Cortex of kidney (tissue), 1 donor: ENCODE results near the gene DDC.
"Not testable (repeated sequence)": the region's sequence is repeated elsewhere in the genome, so short reads cannot be mapped to it uniquely, and the experiment has no call there.

Experiments
- DNase-seq: peaks from one replicate; lab custom pipeline; 2025; lab: John Stamatoyannopoulos, UW

Gene DDC

DNA sequence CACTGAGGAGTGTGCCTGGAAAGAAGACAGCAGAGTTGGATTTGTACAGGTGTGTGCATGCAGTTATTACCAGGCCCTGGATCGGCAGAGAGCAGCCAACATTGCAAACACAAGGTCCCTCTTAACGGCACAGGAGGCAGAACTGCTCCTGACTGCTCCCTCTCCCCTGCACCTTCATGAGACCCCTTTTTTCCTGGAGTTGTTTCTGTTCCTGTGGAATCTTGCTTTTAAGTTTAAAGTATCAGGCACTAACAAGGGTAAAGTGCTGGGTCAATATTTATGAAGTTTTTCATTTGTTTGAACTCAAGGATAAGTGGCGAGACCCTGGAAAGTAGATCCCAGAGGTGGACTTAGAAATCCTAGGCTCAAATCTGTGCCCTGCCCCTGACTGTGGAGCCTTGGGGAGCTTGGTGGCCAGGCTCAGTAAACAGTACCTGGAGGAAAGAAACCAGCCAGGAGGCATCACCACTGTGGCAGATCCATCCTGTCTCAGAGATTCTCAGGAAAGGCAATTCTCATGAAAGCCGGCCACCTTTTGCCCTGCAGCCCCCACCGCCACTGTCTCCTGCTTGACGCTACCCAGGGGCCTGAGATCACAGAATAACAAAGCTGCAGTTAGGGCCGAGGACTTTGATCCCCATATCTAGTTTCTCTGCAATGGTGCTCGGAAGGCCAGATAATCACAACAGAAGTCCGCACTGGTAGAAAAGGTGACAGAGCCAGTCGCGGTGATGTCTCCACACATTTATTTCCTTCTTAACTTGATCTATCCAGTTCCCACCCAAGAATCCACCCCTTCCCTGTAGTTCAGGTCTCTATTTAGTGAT is 36.7 kb downstream of the DDC start:
- no peak for DNase-seq

DNA sequence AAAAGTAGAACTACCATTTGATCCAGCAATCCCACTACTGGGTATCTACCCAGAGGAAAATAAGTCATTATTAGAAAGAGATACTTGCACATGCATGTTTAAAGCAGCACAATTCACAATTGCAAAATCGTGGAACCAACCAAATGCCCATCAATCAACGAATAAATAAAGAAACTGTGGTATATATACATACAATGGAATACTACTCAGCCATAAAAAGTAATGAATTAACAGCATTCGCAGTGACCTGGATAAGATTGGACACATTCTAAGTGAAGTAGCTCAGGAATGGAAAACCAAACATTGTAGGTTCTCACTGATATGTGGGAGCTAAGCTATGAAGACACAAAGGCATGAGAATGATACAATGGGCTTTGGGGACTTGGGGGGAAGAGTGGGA is 45.9 kb downstream of the DDC start:
- DNase-seq: not testable (repeated sequence)

DNA sequence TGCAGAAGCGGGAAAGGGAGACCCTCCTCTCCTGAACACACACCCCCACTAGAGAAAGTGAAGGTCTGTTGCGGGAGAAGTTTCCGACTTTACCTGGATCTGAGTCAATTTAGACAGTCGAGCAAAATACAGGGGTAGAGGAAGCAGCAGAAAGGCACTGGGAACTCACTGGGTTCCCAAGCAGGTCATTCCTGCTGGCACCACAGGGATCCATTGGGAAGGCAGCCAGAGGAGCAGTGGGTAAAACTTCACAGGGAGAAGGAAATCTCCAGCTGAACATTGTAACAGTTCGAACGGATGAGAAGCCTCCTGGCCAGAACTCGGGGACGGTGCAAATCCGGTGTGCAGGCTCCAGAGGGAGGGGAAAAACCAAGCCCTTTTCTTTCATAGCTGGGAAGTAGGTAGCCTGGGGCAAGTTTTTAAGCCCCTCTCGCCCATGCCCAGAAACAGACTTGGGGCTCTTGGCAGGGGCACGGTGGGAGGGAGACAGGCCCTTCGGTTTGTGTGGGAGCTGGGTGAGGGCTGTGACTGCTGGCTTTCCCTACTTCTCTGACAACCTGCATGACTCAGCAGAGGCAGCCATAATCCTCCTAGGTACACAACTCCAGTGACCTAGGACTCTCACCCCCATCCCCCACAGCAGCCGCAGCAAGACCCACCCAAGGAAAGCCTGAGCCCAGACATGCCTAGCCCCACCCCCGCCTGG is 51.9 kb downstream of the DDC start:
- no peak for DNase-seq

DNA sequence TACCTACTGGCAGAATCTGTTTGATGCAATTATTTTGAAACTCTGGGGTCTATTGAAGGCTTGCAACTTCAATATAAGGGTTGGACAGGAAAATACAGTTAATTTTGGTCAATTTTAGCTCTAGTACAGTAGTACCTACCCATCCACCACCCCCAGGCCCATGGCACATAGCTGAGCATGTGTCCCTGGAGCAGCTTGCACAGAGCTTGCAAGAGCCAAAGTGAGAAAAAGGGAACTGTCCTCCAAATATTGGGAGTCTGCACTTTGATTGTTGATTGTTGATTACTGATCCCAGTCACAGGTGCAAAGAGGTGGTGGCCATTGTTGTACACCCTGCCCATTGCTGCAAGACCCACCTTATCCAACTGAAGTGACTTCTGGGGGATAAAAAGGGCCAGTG is 52.8 kb downstream of the DDC start:
- DNase-seq: no peak

DNA sequence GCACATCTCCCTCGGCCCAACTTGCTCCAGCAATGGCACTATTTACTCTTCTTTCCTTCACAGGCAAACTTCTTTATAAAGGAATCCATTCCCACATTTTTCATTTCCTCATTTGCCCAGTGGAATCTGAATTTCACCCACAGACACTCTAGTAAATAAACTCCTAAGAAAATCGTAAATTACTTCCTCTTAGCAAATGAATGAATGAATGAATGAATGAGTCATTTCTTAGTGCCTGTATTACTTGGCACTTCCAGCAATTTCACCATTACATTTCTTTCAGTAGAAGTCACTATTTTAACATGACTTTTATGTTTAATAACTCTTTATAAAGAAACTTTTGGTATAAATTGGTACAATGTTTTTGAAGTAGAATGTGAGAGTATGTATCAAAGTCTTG is 55.7 kb downstream of the DDC start:
- DNase-seq: no peak

DNA sequence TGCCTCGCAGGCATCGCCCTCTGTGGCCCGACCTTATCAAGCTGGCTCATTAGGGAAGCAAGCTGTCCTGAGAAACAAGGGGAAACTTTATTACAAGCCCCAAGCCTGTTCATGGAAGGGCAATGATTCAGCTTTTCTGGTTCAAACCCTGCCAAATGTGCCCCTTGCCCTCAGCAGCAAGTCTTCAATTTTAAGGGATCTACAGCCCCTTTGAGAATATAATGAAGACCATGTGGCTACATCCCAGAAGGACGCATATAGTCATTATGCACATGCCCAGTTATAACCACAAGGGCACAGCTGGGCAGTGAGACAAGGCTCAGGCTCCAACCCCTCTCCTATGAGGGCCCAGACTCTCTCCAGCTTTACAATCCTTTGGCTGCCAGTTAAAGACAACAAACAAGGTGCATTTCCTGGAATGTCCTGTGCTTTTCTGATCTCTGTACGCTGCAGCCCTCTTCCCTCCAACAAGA is 56.7 kb downstream of the DDC start:
- no peak for DNase-seq

DNA sequence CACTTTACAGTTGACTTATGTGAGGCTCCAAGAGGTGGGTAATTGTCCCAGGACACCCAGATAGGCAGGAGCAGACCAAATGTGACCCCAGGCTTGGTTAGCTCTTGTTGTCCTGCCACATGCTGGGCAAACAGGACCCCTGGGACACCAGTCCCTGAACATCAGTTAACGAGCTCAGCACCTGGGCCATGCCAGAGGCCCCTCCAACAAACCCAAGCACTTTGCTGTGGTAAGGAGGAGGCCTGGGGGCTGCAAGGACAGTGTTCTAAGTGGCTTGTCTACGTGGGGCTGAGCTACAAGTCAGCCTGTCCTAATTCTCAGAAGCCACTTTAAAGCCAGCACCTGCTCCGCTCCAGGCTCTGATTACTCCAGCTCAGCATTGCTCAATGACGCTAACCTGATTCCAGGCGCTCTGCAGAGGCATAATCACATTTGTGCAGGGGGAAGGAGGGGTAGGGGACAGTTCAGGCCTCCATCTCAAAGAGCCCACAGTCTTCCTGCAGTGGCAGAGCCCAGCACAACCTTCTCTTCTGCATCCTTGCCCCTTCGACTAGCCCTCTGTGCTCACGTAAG is 57.2 kb downstream of the DDC start:
- no peak for DNase-seq

DNA sequence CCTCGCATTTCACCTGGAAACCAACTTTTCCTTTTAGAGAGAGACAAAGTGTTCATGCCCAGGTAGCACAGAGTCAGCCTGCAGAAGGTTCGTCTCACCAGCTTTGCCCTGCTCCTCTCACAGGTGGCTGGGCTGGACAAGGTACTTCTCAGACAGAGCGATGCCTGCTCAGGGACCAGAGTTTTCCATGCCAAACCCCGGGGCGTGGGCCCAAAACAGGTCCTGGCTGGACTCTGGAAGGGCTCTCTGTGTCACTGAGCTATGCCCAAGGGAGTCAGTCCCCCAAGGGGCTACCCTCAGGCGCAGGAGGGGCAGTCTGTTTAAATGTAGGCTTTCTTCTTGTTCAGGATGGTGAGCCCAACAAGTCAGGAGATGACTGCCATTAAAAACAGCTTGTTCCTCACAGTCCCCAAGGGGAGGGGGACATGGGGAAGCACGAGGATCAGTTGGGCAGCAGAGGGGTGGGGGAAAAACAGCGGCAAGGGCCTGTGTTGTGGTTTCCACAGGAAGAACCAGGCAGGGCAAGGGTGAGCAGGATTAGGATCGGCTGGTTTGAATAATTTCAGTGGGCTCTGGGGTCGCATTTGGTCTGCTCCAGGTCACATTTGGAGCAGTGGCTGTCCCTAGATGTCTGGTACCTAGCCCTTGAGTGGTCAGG is 59.5 kb downstream of the DDC start:
- DNase-seq: no peak

DNA sequence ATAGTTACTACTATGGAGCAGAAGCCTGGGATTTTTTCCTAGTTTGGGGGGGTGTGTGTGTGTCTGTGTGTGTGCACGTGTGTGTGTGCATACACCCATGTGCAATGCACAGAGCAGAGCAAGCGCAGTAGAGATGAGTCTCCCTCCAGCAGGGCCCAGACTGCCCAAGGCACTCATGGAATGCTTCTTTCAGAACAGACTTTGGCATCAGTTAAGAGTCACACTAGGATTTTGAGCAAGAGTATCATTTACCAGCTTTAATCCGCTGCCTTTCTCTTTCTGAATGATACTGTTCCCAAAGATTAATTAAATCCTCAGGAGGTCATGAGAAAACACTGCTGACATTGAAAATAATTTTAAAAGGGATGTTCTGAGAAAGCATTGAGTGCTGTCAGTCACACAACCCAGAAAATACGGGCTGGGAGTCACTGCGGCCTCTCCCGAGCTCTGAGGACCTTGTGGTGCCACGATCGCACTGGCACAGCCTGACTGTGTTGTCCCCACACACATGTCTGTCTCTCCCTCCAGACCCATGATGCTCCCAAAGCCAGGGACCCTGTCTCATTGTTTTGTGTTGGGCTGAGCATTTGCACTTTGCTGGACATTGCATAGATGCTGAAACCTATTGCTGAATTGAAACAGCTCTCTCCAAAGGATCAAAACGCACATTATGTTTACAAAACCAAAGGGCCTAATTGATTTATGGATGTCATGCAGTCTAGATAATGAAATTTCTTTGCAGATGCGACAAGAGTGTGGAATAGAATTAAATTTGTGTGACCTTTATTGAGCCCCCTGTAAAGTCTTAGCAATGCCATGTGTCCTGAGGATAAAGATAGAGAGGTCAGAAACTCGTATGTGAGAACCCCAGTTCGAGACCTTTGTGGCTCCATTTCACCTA is 60.3 kb downstream of the DDC start:
- DNase-seq: no peak

DNA sequence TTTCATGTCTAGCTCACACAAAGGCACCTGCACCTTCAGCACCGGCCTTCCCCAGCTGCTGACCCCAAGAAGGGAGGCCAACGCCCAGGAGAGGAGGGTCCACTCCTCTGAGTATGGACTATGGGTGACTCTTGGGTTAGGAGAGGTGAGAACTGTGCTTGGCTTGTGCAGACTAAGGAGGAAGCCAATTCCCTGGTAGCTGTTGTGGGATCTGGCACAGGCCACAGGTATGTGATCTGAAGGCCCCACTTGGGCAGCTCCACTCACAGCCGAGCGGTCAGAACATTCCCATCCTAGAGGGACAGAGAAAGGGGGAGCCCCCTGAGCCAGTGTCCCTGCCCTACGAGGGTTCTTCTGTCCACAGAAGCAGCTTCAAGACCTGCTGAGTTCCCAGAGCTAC is 62.3 kb downstream of the DDC start:
- DNase-seq: no peak

DNA sequence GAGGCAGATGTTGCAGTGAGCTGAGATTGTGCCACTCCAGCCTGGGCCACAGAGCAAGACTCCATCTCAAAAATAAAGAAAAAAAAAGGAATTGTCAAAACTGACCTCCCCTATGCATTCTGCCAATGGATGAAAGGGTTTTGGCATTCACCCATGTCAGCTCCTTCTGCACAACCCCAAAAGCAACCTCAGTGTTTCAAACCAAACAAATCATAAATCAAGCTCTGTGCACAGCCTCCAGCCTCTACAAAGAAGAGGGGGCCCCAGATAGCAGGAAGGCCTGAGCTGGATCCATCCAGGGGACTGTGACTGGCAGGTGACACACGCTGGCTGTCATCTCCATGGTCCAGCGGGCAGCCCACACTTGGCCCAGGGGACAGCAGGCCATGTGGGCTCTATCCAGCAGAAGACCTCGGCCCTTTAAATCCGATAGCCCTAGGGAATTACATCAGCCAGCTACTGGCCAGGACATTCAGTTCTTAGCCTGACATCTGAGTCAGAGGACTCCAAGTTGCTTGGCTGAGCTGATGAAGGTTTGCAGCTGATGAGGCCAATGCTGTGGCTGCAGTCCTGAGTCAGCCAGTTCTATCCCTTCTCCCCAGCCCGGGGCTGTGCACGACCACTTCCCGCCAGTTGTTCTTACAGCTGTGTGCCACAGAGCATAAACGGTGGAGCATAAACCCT is 63.1 kb downstream of the DDC start:
- DNase-seq: no peak

DNA sequence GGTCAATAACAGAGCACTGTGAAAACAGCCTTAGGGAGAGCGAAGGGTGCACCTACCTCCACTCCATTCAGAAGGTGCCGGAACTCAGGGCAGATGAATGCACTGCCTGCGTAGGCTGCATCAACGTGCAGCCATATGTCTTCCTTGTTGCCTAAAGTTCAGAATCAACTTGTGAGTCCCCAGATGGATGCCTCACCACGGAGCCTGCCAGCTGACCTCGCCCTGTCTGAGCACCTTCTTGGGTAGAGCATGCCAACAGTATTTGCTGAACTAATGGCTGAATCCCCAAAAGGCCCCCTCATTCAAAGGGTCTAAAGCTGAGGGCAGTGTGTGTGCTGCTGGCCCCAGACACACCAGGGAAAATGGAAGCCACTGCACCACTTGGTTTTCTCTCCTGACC is 66.1 kb downstream of the DDC start:
- DNase-seq: no peak

DNA sequence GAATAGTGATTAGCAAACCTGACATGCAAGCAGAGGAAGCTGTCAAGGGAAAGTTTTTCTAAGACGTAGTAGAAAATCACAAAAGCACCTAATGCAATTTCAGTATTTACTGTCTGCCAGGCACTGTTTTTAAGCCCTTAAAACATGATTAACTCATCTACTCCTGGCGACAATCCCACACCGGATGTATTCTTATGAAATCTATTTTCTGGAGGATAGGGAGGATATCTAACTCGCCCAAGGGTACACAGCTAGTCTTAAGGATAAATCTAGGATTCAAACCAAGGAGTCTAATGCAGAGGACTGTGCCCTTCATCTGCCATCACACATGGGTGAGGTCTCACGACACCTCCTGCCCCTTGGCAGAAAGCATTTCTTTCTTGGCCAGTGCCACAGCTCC is 67.2 kb downstream of the DDC start:
- no peak for DNase-seq

DNA sequence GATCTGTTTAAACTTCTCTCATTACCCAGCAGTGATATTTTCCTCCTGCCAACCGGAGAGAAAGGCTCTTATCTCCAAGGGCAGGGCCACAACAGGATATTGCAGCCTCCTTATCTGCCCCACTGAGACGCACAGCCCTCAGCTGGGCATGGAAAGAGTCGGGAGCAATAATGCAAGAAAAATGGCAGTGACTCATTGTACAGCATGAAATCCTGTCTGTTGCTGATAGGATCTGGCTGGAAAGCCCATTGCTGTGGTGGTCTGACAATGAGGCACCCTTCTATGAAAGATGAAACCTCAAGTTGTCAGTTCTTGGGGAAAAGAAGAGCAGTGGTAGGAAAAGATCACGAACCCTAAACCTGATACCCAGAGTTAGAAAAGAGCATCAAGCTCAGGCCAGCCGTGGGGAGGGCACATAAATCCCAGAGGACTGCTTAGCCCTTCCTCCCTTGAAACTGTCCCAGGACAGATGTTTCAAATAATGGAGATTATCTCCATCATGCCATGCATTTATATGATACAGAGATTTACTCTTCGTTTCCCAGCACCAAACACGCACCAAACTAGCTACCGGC is 68.0 kb downstream of the DDC start:
- DNase-seq: no peak

DNA sequence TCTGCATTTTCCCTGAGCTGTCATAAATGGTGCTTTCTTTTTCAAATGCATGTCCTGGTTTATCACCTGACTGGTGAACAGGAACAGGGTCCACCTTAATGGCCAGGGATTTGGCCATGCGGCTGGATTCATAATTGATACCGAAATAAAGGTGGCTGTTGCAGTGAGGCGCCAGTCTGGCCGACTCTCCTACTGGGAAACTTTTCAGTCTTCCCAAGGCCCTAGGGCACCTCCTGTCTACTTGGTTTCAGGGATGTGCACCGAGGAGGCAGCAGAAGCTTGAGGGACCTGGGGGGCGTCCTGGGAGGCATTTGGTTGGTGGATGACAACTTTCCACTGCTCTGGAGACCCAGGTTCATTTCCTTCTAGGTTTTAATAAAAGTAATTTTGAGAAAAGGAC is 68.6 kb downstream of the DDC start:
- no peak for DNase-seq

DNA sequence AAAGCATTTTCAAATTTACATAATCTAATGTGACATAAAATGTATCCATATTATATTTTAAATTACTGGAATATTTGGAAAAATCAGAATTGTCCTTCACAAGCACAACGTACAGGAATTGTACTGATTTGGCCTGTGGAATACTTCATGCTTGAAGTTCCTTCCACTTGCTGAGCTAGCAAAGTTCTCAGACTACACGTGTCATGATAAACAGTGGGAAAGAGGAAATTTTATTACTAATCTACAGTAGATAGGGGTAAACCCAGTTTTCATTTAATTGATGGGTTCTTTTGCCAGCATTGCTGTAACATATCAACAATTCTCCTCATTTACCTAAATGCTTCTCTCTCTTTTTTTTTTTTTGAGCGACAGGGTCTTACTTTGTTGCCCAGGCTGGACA is 69.5 kb downstream of the DDC start:
- no peak for DNase-seq

DNA sequence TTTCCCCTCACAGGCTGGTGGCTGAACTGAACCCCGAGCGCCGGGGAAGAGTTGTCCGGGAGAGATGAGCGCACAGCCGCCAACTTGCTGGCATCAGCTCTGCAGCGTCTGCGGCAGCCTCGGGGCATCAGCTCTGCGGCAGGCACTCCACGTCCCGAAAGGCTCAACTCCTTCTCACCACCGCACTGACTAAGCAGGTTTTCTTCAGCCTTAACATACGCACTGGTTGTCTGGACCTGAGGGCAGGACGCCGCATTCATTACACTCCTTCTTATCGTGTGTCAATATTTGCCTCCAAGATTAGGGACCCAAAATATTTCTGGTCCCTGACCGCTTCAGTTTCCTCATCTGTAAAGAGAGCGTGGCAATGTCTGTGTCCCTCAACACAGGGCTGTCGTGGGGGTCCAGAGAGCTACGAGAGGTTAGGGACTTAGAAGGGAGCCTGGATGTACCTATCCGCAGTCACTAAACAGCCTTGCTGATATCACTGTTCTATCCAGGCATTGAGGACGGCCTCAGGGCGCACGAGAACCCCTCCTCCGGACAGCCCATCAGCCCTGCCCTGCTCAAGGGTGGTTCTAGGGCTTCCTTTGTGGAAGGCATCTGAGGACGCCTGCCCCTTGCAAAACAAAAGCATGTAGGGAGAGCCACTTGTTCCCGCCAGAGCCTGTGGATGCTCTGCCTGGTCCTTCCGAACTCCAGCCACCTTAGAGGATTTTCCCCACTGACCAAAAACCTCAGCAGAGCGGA is 72.3 kb downstream of the DDC start:
- no peak for DNase-seq

DNA sequence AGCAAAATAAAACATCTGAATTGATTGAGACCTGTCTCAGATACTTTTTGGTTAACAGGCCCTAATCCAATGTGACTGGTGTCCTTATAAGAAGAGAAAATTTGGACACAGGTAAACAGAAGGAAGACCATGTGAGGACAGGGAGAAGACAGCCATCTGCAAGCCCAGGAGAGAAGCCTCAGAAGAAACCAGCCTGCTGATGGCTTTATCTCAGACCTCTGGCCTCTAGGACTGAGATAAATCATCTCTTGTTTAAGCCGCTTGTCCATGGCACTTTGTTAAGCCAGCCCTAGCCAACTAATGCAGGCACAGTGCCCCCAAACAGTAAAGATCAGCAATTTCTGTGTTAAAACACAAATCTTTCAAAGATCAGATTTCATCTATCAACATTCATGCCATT is 73.3 kb downstream of the DDC start:
- no peak for DNase-seq

DNA sequence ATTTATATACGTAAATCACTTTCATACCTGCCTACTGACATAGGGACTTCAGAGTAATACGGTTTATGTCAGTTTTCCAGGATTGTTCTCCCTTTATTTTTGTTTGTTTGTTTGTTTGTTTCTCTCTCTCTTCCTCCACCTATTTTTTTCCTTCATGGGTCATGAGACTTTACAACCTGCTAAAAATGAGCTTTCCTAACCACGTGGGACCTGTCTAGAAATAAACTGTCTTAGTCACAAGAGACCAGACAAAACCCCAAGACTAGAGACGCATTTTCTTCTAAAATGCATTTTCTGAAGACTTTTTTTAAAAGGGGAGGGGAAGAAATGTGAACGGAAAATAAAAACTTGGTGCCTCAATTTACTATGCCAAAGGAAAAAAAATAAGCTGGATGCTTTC is 74.0 kb downstream of the DDC start:
- no peak for DNase-seq

DNA sequence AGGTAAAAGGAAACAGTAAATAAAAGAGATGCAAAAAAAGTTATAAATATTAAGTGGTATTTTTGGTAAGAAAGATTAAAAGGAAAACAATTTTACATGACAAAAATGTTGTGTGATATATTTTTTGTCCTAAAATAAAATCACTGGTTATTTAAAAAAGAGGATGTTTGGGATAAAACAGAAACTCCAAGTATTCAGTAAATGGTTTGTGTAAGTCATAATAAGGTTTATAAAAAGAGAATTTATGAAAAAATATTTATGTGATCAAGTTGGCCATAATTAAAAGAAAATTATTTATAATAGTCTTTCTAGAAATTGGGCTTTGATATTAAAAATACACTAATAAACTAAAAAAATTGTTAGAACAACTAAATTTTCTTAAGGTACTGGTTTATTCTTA is 76.8 kb downstream of the DDC start:
- DNase-seq: no peak
